ENCODE measurements around the gene POC1A.

Gene POC1A

DNA sequence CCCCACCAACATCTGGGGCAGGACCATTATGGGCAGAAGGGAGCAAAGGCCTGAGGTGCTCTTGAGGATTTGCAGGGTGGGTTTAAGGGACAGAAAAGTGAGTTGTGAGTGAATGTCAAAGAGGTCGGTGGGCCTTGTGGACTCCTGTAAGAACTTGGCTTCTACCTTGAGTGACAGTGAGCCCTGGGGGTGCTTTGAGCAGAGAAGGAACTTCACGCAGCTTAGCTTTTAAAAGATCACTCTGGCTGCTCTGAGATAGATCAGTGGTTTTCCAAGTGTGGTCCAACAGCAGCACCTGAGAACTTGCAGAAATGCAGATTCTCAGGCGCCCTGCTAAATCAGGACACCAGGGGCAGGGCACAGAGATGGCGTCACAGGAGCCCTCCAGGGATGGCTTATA is 28.5 kb upstream of the POC1A start:
- TF ChIP-seq, protein P1, sequence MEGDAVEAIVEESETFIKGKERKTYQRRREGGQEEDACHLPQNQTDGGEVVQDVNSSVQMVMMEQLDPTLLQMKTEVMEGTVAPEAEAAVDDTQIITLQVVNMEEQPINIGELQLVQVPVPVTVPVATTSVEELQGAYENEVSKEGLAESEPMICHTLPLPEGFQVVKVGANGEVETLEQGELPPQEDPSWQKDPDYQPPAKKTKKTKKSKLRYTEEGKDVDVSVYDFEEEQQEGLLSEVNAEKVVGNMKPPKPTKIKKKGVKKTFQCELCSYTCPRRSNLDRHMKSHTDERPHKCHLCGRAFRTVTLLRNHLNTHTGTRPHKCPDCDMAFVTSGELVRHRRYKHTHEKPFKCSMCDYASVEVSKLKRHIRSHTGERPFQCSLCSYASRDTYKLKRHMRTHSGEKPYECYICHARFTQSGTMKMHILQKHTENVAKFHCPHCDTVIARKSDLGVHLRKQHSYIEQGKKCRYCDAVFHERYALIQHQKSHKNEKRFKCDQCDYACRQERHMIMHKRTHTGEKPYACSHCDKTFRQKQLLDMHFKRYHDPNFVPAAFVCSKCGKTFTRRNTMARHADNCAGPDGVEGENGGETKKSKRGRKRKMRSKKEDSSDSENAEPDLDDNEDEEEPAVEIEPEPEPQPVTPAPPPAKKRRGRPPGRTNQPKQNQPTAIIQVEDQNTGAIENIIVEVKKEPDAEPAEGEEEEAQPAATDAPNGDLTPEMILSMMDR (IDR thresholded peaks at IDR 0.05) = no peak

DNA sequence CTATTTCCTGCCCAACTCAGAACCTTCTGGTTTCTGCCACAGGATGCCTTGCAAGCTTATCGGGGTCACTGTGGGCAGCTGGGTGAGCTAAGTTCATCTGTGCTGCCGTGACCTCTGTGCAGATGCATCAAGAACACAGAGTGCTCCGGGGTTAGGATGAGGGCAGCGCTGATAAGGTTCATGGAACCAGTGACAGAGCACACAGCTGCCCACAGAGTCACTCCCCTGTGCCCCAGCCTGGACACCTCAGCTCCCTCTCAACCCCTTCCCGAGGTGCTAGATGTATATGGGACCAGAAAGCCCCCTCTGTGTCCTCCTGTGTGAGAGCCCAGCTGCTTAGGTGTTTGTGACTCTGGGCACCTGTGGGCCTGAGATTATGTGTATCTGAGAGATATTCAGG is 28.0 kb upstream of the POC1A start:
- TF ChIP-seq, protein P1 (IDR thresholded peaks at IDR 0.05) = no peak

DNA sequence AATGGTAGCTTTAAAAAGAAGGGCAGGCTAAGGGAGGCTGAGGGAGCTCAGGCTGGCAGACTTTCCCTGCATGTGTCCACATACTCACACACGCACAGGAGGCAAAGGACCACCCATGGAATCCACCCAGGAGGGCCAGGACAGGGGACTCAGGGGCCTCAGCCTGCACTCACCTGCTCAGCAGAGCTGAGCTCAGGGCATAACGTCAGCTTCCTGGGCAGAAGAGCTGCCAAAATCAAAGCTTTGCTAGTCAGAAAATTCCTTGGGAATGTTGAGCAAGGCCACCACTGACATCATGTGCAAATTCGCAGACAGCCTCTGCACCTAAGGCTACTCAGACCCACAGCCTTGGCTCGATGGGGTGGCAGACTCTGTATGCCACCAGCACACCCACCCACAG is 27.3 kb upstream of the POC1A start:
- TF ChIP-seq, protein P1 (IDR thresholded peaks at IDR 0.05) = no peak

DNA sequence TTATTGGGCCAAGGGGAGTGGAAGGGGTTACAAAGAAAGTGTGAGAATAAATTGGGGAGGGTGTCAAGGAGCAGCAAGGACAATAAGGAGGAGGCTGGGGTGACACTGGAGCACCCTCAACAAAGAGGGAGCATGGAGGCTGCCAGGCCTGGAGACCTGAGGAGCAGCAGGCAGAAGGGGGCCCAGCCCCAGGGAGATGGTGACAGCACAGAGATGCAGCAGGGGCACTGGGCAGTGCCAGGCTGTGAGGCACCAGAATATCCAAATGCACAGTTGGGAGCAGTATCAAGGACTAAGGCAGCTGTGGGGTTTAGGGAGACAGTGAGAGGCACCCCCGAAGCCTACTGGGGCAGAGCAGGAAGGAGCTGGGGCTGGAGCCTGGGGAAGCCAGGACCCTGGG is 24.3 kb upstream of the POC1A start:
- TF ChIP-seq, protein P1 (IDR thresholded peaks at IDR 0.05) = no peak

DNA sequence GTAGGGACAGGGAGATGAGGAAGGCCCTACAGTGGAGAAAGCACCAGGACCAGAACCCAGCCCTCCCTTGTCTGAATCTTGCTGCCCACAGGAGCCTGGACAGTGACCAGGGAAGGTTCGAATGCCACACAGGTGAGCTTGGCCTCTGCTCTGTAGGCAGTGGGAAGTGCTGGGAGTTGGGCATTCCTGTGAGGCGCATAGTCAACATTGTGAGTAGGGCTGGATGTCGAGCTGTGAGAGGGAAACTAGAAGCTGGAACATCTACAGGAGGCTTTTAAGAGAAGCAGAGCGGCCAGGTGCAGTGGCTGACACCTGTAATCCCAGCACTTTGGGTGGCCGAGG is 23.4 kb upstream of the POC1A start:
- TF ChIP-seq, protein P1 (IDR thresholded peaks at IDR 0.05) = no peak

DNA sequence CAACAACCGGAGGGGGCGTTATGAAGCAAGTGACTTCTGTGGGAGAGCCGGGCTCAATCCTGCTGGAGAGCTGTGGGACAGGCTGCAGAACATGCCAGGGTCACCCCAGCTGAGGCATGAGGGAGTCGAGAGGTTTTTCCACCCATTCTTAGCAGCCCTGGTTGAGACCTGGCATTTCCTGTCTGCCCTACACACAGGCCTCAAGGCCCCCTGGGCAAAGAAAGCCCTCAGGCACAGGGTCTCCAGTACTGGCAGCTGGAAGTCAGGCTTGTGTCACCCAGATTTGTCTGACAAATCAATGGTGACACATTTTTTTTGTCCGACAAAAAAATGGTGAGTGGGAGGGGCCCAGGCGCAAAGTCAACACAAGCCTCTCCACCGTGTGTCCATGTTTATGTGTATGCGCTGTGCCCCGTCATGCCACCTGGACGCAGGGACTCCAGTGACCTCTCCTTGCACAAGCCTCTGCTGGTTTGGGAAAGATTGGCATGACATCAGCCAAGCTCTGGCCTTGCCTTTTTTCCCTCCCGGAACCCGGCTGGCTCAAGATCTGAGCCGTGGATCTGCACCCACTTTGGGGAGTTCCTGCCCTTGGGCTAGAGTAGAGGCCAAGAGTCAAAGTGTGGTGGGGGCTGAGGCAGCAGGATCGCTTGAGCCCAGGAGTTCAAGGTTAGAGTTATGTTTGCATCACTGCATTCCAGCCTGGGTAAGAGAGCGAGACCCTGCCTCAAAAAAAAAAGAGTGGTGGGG is 22.9 kb upstream of the POC1A start:
- TF ChIP-seq, protein P1 (IDR thresholded peaks at IDR 0.05) = no peak

DNA sequence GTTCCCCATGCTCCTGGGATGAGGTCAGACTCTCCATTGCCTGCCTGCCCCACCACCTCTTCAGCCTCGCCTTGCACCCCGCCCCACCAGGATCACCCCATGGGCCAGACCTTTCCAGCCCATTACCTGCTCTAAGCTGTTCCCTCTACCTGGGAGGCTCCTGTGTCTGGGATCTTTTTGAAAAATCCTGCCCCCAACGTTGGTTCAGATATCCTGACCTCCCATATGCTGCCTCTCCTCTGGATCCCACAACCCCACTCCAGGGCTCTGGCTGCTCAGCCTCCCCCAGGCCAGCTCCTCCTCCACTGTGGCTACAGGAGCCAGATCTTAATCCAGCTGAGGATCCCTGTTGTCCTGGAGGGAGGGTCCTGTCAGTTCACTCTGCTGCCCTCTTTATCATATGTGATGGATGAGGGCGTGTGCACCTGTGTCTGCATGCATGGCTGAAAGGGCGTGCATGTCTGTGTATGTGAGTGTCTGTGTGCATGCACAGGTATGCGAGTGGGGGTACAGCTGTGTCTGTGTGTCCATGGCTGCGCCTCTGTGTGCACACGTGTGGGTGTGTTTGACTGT is 22.0 kb upstream of the POC1A start:
- TF ChIP-seq, protein P1 (IDR thresholded peaks at IDR 0.05) = no peak

Data from LNCAP (cell line).